Measurements from ENCODE around the gene ADGRE1.
A peak's percentile ranks its signal among the peaks of the same experiment; 100 is the strongest.

The ADGRE1 gene

DNA sequence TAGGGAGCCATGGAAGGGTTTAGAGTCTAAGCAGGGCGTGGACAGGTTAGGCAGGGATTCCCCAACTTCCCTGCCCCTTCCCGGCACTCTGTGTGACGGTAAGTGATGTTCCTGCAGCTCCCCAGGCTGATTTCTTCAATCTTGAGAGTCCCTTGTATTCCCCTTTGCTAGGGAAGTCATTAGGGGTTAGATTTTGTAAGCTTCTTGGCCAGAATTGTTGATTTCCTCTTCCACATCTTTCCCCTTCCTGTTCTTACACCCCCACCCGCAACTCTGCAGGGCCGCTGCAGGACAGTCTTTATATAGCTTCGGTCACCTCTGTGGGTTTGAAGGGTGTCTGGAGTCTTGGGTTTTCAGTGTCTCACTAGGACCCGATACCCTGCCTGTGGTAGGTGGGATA, 10.6 kb upstream of the ADGRE1 start:
- no peak for DNase-seq

DNA sequence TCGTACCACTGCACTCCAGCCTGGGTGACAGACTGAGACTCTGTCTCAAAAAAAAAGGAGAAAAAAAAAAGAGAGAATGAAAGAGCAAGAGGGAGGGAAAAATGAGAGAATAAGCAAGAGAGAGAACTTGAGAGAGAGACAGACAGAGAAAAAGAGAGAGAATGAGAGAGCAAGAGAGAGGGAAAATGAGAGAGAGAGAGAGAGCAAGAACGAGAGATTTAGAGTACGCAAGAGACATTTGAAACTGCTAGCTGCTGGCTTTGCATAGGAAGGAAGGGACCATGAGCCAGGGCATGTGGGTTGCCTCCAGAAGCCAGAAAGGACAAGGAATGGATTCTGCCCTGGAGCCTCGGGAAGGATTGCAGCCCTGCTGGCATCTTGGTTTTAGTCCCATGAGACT, 9.6 kb upstream of the ADGRE1 start:
- no peak for DNase-seq

DNA sequence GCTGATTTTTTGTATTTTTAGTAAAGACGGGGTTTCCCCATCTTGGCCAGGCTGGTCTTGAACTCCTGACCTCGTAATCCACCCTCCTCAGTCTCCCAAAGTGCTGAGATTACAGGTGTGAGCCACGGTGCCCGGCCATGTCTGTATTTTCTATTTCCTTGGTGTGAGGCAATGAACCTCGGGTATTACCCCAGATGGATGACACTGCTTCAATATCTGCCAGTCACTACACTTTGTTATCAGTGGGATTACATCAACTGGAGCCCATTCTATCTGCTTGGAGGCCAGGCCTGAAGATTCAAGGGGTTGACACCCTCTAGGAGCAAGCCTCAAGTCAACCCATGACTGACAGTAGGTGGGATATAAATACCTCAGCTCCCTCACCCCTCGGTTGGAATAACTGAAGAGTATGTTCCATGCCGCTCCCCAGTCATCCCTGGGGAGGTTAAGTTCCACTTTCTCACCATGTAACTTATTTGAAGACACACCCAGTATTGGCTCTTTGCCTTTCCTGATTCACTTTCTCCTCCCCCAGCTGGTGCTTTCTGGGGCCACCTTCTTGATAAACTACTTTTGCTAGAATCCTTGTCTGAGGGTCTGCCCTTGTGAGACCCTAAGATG, 992 bp upstream of the ADGRE1 start:
- no peak for DNase-seq

DNA sequence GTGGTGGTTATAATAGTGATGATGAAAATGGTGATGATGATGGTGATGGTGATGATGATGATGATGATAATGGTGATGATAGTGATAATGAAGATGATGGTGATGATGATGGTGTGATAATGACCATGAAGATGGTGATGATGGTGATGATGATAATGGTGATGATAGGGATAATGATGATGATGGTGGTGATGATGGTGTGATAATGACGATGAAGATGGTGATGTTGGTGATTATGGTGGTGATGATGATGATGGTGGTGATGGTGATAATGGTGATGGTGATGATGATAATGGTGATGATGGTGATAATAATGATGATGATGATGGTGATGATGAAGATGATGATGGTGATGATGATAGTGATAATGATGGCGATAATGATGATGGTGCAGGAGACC, 1.6 kb downstream of the ADGRE1 start:
- no peak for DNase-seq

DNA sequence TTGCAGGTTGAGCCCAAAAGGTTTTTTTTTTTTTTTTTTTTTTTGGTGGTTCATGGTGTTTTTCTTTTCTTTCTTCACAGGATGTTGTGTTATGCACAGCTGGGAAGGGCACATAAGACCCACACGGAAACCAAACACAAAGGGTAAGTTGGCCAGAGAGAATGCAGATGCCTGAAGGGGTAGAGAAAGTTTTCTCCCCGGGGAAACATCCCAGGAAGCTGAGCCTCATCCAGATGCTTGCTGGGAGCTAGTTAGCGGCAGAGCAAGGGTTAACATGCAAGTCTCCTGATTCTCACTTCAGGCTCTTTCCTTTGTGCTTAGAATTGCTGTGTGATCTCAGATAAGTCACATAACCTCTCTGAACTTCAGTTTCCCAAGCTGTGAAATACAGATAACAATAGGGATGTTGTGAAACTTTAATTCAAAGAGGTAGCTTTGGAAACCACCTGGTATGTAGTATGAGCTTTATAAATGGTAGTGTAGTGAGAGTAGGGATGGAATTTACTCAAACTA, 3.1 kb downstream of the ADGRE1 start:
- DNase-seq, result no peak

DNA sequence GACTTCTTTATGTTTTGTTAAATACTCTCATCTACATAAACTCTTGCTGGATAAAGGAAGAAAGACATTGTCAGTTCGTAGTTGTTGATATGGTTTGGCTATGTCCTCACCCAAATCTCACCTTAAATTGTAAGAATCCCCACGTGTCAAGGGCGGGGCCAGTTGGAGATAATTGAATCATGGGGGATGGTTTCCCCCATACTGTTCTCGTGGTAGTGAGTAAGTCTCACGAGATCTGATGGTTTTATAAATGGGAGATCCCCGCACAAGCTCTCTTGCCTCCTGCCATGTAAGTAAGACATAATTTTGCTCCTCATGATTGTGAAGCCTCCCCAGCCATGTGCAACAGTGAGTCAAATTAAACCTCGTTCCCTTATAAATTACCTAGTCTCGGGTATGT, 3.6 kb downstream of the ADGRE1 start:
- no peak for DNase-seq

DNA sequence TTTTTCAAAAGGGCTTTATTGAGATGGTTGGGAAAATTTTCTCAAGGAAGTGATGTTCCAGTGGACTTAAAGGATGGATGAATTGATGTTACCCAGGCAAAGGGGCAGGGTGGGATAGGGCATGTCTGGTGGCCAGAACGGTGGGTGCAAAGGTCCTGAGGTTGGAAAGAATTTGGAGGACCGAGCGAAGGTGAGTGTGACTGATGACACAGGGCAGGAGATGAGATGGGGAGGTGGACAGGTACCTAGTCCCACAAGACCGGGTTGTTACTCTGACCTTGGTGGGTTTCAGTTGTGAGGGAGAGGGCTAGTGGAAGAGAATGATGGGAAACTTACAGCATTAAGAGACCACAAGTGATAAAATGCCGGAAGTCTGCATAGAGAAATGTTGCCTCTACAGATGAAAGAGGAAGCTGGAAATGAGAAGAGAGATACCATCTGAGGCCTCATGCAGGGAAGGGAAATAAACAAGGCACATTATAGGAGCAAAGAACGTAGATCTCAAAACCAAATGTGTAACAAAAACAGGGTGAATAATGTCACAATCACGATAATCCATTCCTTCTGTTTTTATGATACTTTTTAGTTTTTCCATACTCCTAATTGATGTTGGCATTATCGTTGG, 4.5 kb downstream of the ADGRE1 start:
- no peak for DNase-seq

DNA sequence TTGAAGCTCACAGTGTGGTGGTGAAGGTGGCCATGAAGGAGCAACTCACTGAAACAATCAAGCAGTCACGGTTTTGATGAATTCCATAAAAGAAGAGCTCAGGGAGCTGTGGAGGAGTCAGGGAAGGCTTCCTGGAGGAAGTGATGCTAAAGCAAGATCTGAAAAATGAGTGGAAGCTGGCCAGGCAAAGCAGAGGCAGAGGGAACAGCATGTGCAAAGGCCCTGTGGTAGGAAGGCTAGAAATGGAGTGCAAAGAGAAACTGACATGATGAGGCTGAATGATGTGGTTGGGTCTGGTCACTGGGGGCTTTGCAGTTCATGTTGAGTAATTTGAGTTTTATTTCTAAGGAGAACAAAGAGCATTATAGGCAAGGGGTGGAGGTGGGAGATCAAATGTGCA, 6.9 kb downstream of the ADGRE1 start:
- no peak for DNase-seq

DNA sequence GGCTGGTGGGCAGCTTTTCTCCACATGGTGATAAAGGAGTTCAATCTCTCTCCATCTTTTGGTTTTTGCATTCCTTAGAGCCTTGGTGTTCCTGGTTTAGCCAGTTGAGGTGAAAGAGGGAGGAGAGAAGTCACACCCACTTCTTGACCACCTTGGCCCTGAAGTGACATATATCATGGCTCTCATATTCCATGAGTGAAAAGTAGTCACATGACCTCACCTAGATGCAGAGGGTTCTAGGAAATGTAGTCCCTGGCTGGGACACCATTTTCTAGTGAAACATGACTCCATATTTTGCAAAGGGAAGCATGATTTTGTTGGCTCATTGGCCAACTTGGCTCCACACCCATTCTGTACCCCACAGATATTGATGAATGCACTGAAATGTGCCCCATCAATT, 16.1 kb downstream of the ADGRE1 start:
- DNase-seq, result no peak

DNA sequence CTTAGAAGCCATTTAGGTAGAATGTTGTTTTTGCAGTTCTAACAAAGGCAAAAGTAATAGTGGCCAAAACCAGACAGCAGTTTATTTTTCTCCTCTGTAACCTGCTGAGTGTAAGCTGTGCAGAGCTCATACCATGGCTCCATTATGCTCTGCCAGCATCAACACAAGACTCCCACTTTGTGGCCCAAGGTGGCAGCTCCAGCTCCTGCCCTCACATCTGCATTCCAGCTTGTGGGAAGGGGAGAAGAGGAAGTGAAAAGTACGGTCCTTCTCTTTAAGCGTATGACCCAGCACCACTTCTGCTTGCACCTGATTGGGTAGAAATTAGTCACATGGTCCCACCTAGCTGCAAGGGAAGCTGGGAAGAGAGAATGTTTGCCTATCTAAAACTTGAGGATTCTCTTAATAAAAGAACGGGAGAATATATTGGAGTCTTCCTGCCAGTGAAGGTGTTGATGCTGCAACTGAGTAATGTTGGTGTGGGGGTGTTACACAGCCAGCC, 19.2 kb downstream of the ADGRE1 start:
- DNase-seq, result no peak

DNA sequence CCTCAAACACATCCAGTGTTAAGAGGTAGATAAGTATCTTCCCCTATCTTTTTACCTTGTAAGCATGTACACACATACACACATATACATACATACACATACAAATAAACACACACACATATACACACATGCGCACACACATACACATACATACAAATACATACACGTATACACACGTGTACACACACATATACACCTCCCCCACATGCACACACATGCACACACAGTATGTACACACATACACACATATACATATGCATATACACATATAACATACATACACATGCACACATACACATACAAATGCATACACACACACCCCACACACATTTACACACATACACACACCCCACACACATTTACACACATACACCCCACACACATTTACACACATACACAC, 24.1 kb downstream of the ADGRE1 start:
- no peak for DNase-seq

DNA sequence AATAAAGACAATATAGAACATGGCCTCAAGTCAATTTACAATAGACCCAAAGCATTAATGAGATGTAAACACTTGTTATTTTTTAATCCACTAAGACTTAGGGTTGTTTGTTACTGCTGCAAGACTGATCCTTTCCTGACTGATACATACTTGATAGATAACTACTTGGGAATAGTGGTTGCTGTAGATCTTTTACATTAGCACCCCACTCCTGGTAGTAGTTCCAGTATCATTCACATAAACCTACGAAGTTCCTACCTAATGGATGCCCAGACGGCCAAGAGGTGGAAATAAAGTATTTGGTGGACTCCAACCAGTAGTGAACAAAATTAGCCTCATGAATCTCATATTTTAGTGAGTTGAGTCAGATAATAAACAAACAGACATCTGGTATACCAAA, 26.9 kb downstream of the ADGRE1 start:
- DNase-seq, result no peak

DNA sequence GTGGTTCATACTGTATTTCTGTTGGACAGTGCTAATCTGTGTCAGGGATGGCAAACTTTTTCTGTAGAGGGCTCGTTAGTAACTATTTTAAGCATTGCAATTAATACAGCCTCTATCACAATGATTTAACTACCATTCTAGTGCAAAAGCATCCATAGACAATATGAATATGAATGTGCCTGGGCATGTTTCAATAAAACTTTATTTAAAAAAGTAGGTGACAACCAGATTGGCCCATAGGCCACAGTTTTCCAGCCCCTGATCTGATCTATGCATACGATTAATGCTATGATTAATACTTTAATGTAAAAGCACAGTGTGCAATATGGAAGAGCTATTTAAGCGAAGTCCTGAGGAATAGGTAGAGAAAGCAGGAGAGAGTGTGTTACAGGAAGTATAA, 29.6 kb downstream of the ADGRE1 start:
- no peak for DNase-seq

DNA sequence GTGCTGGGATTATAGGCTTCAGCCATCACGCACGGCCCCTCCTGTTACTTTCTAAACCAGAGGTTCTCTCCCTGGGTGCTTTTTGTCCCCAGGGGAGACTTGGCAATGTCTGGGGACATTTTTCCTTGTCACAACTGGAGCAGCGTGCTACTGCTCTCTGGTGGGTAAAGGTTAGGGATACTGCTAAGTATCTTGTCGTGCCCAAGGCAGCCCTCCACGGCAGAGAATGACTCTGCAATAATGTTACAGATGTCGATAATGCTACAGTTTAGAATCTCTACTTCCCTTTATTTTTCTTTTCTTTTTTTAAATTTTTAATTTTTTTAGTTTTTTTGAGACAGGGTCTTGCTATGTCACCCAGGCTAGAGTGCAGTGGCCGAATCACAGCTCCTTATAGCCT, 38.0 kb downstream of the ADGRE1 start:
- no peak for DNase-seq

DNA sequence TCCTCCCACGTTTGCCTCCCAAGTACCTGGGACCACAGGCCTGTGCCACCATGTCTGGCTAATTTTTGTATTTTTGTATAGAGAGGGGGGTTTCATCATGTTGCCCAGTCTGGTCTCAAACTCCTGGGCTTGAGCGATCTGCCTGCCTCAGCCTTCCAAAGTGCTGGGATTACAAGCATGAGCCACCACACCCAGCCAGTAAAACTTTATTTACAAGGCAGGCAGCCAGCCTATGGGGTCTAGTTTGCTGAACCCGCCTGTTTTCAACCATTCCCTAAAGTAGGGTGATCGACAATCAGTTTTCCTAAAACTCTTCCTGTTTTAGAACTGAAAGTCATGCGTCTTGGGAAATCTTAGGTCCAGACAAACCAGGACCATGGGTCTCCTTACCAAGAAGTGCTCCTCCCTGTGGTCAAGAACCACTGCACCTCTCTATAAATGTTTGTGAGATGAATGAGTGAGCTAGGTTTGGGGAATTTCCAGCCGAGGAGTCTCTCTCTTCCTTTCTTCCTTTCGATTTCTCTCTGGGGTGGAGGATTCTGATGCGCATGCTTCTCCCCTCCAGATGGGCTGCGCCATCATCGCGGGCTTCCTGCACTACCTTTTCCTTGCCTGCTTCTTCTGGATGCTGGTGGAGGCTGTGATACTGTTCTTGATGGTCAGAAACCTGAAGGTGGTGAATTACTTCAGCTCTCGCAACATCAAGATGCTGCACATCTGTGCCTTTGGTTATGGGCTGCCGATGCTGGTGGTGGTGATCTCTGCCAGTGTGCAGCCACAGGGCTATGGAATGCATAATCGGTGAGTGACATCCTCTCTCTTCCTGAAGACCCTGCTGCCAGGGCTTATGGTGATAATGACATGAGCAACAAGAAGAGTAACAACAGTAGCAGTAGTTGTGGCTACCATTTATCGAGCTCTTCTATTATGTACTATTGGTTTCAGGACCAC, 38.7 kb downstream of the ADGRE1 start:
- peak in 1 of 2 experiments; percentile 18 for DNase-seq

DNA sequence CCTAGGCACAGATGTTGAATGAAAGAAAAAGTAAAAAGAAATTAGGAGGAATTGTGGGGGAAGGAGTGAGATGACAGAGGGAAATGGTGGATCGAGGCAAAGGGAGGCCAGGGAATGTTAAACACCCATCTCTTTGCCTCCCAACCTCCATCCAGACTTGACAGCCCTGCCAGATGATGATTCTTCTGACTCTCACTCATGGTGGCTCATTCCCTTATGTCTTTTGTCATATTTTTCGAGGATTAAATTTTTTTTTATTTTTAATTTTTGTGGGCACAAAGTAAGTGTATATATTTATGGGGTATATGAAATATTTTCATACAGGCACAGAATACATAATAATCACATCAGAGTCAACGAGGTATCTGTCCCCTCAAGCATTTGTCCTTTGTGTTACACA, 42.8 kb downstream of the ADGRE1 start:
- DNase-seq, result no peak

DNA sequence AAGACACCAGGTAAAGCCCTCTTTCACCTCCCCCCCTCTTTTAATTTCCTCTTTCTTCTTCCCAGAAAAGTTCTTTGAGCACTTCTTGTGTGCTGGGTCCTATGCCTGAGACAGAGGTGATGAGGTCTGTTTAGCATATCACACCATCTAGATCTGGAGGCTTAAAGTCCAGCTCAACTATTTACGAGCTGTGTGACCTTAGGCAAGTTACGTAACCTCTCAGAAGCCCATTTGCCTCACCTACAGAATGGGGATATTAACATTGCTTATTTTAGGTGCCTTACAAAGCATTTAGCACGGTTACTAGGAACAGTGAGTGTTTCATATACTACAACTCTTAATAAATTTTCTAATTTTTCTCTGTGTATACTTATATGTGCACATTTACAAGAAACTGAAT, 47.7 kb downstream of the ADGRE1 start:
- no peak for DNase-seq

DNA sequence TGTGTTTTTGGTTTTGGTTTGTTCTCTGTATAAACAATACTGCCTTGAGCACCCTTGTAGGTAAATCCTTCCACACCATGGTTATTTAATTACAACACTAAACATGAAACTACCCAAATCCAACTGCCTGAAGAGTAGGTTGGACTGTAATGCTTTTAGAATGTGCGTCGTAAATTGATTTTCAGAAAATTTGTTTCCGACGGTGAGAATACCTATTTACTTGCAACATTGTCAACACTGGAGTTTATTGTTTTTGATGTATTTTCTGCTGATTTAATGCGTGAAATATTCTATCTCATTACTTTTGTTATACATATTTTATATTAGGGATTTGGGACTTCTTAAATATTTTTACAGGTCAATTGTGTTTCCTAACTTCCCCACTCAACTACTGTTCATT, 48.2 kb downstream of the ADGRE1 start:
- no peak for DNase-seq

DNA sequence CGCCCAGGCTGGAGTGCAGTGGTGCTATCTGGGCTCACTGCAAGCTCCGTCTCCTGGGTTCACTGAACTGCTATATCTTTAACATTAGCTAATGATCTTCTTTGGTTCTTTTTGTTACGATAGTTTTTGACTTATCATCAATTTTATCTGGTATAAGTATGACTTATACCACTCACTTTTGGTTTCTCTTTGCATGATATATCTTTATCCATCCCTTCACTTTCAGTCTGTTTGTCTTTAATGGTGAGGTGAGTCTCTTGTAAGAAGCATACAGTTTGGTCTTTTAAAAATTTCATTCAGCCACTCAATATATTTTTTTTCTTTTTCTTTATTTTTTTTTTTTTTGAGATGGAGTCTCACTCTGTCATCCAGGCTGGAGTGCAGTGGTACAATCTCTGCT, 58.4 kb downstream of the ADGRE1 start:
- no peak for DNase-seq

DNA sequence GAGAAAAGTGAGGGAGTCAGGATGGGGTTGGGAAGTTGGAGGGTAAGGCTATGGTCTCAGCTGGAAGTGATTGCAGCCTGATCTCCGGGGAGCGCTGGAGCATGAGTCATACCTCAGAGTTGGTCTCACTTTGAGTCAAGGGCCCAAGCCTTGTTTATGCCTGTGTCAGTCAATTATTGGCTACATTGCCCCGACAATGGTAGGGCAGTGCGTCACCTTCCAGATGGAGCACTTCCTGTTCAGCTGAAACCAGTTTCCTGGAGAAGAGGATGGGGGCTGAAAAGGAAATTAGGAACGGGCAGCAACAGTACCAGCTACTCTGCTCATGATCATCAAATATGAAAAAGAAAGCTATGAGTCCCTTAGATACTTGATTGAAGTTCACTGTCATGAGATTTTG, 60.4 kb downstream of the ADGRE1 start:
- peak in 1 of 2 experiments; percentile 43 for DNase-seq

DNA sequence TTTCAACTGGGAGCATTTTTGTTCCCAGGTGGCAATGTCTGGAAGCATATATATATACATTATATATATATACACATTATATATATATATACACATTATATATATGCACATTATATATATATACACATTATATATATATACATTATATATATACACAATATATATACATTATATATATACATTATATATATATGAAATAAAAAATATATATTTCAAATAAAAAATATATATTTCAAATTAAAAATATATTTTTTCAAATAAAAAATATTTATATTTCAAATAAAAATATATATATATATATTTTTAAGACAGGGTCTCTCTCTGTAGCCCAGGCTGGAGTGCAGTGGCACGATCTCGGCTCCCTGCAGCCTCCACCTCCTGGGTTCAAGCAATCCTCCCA, 61.5 kb downstream of the ADGRE1 start:
- DNase-seq, result no peak

DNA sequence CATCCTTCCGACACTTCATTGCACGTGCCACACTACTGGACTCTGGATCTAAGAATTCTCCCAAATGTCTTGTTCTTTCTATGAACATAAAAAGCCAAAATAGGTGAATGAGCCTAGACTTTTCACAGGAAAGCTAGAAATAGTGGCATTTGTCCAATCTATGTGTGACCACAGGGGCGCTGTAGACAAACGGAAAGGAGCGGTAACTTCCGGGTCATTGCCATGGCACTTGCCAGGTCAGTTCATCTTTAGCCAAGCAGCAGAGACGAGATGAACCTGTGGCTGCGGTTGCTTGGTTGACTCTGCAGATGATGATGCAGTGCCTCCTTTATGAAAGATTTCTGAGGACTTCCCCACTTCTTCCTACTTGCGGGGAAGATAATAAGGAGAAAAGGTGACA, 65.6 kb downstream of the ADGRE1 start:
- DNase-seq, result no peak

DNA sequence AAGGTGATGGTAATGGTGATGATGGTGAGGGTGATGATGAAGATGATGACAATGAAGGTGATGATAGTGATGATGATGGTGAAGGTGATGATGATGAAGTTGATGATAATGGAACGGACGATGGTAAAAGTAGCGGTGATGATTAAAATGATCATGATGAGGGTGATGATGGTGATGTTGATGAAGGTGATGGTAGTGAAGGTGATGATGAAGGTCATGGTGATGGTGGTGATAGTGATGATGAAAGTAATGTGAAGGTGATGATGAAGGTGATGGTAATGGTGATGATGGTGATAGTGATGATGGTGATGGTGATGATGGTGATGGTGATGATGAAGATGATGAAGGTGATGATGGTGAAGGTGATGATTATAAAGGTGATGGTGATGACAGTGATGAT, 67.7 kb downstream of the ADGRE1 start:
- no peak for DNase-seq

DNA sequence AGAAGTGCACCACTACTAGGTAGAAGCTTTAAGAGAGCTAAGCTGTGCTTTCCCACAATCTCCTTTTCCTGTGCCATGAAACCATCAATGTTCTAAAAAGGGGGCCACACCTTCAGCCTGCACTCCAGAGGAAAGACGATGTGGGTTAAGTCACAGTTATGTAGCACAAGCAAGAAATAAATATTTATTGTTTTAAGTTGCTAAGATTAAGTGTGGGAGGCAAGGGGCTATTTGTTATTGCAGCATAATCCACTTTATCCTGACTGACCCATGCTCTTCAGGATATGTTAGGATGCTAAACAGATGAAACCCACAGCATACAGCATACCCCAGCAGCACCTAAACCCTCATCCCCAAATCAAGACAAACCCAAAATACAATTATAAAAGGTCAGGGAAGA, 69.2 kb downstream of the ADGRE1 start:
- no peak for DNase-seq
